HCT116 (cell line): ENCODE measurements around the gene SMYD3. TPM values are rescaled to one million over a fixed set of nuclear protein-coding genes. Genes with fewer than 3 reads are reported as not detected.

Source experiments
- ATAC-seq: fragments of 200-7000 bp; cut with Tn5 transposase; 2 replicates; pipeline ENCODE4 v1.9.1; 2020; ENCODE audit warnings: mild to moderate bottlenecking, moderate library complexity
- BruUV-seq: library from RNA; stranded (reverse); fragments of 400-500 nt; replicated peaks from 2 replicates; lab custom pipeline; 2021; lab: Mats Ljungman, UMichigan
- CTCF ChIA-PET: fragments of 300-600 bp; sonication (Branson Sonifier 250); formaldehyde crosslinking; loops from one replicate; lab custom pipeline; 2021; ENCODE audit warnings: antibody characterized with exemption; lab: Charles Lee
- POLR2A ChIA-PET: fragments of 300-600, 350-600 bp; sonication (Branson Sonifier 250); formaldehyde crosslinking; loops from one replicate; lab custom pipeline; 2021; ENCODE audit warnings: antibody characterized with exemption; lab: Charles Lee
- RAD21 ChIA-PET, 2 experiments: fragments of 300-600 bp; sonication (Branson Sonifier 250); formaldehyde crosslinking; loops; one replicate each; lab custom pipeline; 2023; ENCODE audit warnings: low total read pairs in 2 of 2; ENCODE audit not compliant: uncharacterized antibody in 2 of 2, unreplicated experiment in 2 of 2, low non-redundant PET in 1 of 2; lab: Charles Lee
- DNase-seq: peaks from one replicate; pipeline ENCODE4 v3.0.0-alpha.2; 2010; ENCODE audit warnings: low read depth, low spot score
- H2AFZ ChIP-seq: fragments of 200-600 bp; shearing (Covaris generic), sonication (generic); 2 replicates; pipeline ENCODE4 v1.6.1; 2017; ENCODE audit warnings: low read depth, mixed run types, mixed read lengths, antibody characterized with exemption, low read length; ENCODE audit not compliant: poor library complexity, severe bottlenecking
- H3K27ac ChIP-seq: 2 replicates; pipeline ENCODE4 v1.5.1; 2012; ENCODE audit warnings: low read depth, low read length
- H3K27me3 ChIP-seq: fragments of 200-600 bp; sonication (generic); 2 replicates; pipeline ENCODE4 v1.6.1; 2016; ENCODE audit warnings: mixed run types, low read length, mixed read lengths; ENCODE audit not compliant: insufficient read depth
- H3K36me3 ChIP-seq, 2 experiments: fragments of 200-500 bp in 1 of 2; fragments of 200-600 bp in 1 of 2; sonication (Bioruptor generic) in 1 of 2; sonication (generic) in 1 of 2; 2 replicates each; pipeline versions ENCODE4 v1.5.1 to v1.6.1; 2014 to 2016; ENCODE audit warnings: low read length in 2 of 2, inconsistent platforms in 1 of 2, mixed read lengths in 1 of 2, mixed run types in 1 of 2; ENCODE audit not compliant: insufficient read depth in 2 of 2, control insufficient read depth in 1 of 2
- H3K4me1 ChIP-seq, 2 experiments: fragments of 200-600 bp in 1 of 2; sonication (generic) in 1 of 2; 2 replicates each; pipeline versions ENCODE4 v1.5.1 to v1.6.1; 2012 to 2017; ENCODE audit warnings: low read length in 2 of 2, inconsistent platforms in 1 of 2, mild to moderate bottlenecking in 1 of 2, mixed read lengths in 1 of 2, mixed run types in 1 of 2, moderate library complexity in 1 of 2; ENCODE audit not compliant: insufficient read depth in 2 of 2, control insufficient read depth in 1 of 2
- H3K4me2 ChIP-seq: fragments of 200-600 bp; sonication (generic); 2 replicates; pipeline ENCODE4 v1.6.1; 2017; ENCODE audit warnings: mixed run types, low read length, mixed read lengths
- H3K4me3 ChIP-seq, 2 experiments: fragments of 200-600 bp in 1 of 2; sonication (generic) in 1 of 2; replicated peaks in 1 of 2; 2 replicates each; pipeline ENCODE4 v1.5.1; 2011 to 2016; ENCODE audit warnings: low read length in 2 of 2, control low read depth in 1 of 2, low read depth in 1 of 2, mild to moderate bottlenecking in 1 of 2, mixed read lengths in 1 of 2, mixed run types in 1 of 2
- H3K79me2 ChIP-seq: fragments of 200-600 bp; sonication (generic); 2 replicates; pipeline ENCODE4 v1.6.1; 2017; ENCODE audit warnings: mild to moderate bottlenecking, mixed run types, low read length, moderate library complexity, mixed read lengths; ENCODE audit not compliant: insufficient read depth
- H3K9ac ChIP-seq: fragments of 200-600 bp; sonication (generic); 2 replicates; pipeline ENCODE4 v1.6.1; 2016; ENCODE audit warnings: low read length, mixed read lengths
- H3K9me2 ChIP-seq: fragments of 200-600 bp; sonication (generic), shearing (Covaris generic); 2 replicates; pipeline ENCODE4 v1.6.1; 2017; ENCODE audit warnings: mixed run types, mild to moderate bottlenecking, moderate library complexity; ENCODE audit not compliant: insufficient read depth
- H3K9me3 ChIP-seq, 2 experiments: fragments of 200-500 bp in 1 of 2; fragments of 200-600 bp in 1 of 2; sonication (Bioruptor generic) in 1 of 2; sonication (generic) in 1 of 2; 2 replicates each; pipeline ENCODE4 v1.6.1; 2014 to 2017; ENCODE audit warnings: low read length in 2 of 2, mixed read lengths in 2 of 2, inconsistent platforms in 1 of 2, low read depth in 1 of 2, mild to moderate bottlenecking in 1 of 2, mixed run types in 1 of 2, moderate library complexity in 1 of 2; ENCODE audit not compliant: control insufficient read depth in 1 of 2, insufficient read depth in 1 of 2
- H4K20me1 ChIP-seq: fragments of 200-600 bp; sonication (generic), shearing (Covaris generic); 2 replicates; pipeline ENCODE4 v1.6.1; 2017; ENCODE audit warnings: mixed run types, mild to moderate bottlenecking, moderate library complexity; ENCODE audit not compliant: insufficient read depth
- CBX3 ChIP-seq: IDR thresholded peaks from 2 replicates; pipeline ENCODE4 v1.6.1; 2012; ENCODE audit warnings: low read depth
- CEBPB ChIP-seq: IDR thresholded peaks from 2 replicates; pipeline ENCODE4 v1.6.1; 2012; ENCODE audit warnings: low read depth
- EGR1 ChIP-seq: IDR thresholded peaks from 2 replicates; pipeline ENCODE4 v1.6.1; 2012; ENCODE audit warnings: low read depth
- EZH2 ChIP-seq: fragments of 200-600 bp; sonication (generic); IDR thresholded peaks from 2 replicates; pipeline ENCODE4 v1.6.1; 2017; ENCODE audit warnings: antibody characterized with exemption, mixed run types
- EZH2phosphoT487 ChIP-seq: fragments of 200-600 bp; IDR thresholded peaks from 2 replicates; pipeline ENCODE4 v1.6.1; 2018; ENCODE audit warnings: antibody characterized with exemption, borderline replicate concordance
- FOSL1 ChIP-seq: IDR thresholded peaks from 2 replicates; pipeline ENCODE4 v1.6.1; 2012; ENCODE audit warnings: low read depth
- JUND ChIP-seq: IDR thresholded peaks from 2 replicates; pipeline ENCODE4 v1.6.1; 2012
- POLR2A ChIP-seq: IDR thresholded peaks from 2 replicates; pipeline ENCODE4 v1.7.0; 2011; ENCODE audit warnings: borderline replicate concordance; ENCODE audit not compliant: insufficient read depth, insufficient read length; ENCODE audit errors: extremely low read depth
- POLR2AphosphoS5 ChIP-seq: IDR thresholded peaks from 2 replicates; pipeline ENCODE4 v1.6.1; 2011; ENCODE audit warnings: mild to moderate bottlenecking, low read depth, low read length, moderate library complexity
- RAD21 ChIP-seq: IDR thresholded peaks from 2 replicates; pipeline ENCODE4 v1.6.1; 2012; ENCODE audit warnings: low read depth, mild to moderate bottlenecking
- REST ChIP-seq: IDR thresholded peaks from 2 replicates; pipeline ENCODE4 v1.6.1; 2012; ENCODE audit warnings: low read depth
- SIN3A ChIP-seq: IDR thresholded peaks from 2 replicates; pipeline ENCODE4 v1.6.1; 2012; ENCODE audit warnings: low read depth
- SP1 ChIP-seq: IDR thresholded peaks from 2 replicates; pipeline ENCODE4 v1.6.1; 2012; ENCODE audit warnings: low read depth
- TCF7L2 ChIP-seq: IDR thresholded peaks from 2 replicates; pipeline ENCODE4 v1.7.0; 2011; ENCODE audit warnings: borderline replicate concordance, inconsistent platforms; ENCODE audit not compliant: insufficient read depth, insufficient read length; ENCODE audit errors: extremely low read depth
- ZNF274 ChIP-seq: fragments of 200-500 bp; sonication (Bioruptor generic); IDR thresholded peaks from 2 replicates; pipeline ENCODE4 v1.6.1; 2014; ENCODE audit warnings: mild to moderate bottlenecking, low read depth, low read length, inconsistent platforms
- intact Hi-C: fragments of 100-400 bp; cut with micrococcal nuclease; formaldehyde crosslinking; loops from 2 replicates; pipeline ENCODE4 v1.10.0; 2022
- total RNA-seq: library from RNA; stranded (reverse); gene quantifications from one replicate; pipeline ENCODE4 v1.2.1, GENCODE V29; 2021; ENCODE audit not compliant: unreplicated experiment
- TF ChIP-seq, protein P1 (sequence below): IDR thresholded peaks from 2 replicates; pipeline ENCODE4 v1.6.1; 2012
- TF ChIP-seq, protein P2 (sequence below): IDR thresholded peaks from 2 replicates; pipeline ENCODE4 v1.6.1; 2011; ENCODE audit warnings: mild to moderate bottlenecking, low read length, moderate library complexity; ENCODE audit not compliant: insufficient replicate concordance; ENCODE audit errors: extremely low read depth
- TF ChIP-seq, protein P3 (sequence below), 3 experiments: fragments of 200-600 bp in 1 of 3; sonication (generic) in 1 of 3; IDR thresholded peaks in 2 of 3; conservative IDR thresholded peaks in 1 of 3; 2 replicates each; pipeline ENCODE4 v1.5.1; 2012 to 2017; ENCODE audit warnings: low read depth in 2 of 3, low read length in 2 of 3, antibody characterized with exemption in 1 of 3, borderline replicate concordance in 1 of 3, control low read depth in 1 of 3, mild to moderate bottlenecking in 1 of 3, mixed read lengths in 1 of 3, mixed run types in 1 of 3, moderate library complexity in 1 of 3; ENCODE audit not compliant: insufficient read depth in 1 of 3

The SMYD3 gene
- total RNA-seq, 1 experiment from 2014 or later, result 33.6 TPM

- H3K9ac ChIP-seq, result no peak overlapping the region
- no peak for TF ChIP-seq EGR1
- TF ChIP-seq EZH2, result no peak
- TF ChIP-seq SIN3A, result no peak
- no peak for TF ChIP-seq RAD21
- TF ChIP-seq SP1, result no peak
- no peak for TF ChIP-seq ZNF274
- TF ChIP-seq CEBPB, result no peak
- TF ChIP-seq, protein P1, sequence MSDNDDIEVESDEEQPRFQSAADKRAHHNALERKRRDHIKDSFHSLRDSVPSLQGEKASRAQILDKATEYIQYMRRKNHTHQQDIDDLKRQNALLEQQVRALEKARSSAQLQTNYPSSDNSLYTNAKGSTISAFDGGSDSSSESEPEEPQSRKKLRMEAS, result no peak
- no peak for TF ChIP-seq FOSL1
- no peak for TF ChIP-seq EZH2phosphoT487
- TF ChIP-seq, protein P2, sequence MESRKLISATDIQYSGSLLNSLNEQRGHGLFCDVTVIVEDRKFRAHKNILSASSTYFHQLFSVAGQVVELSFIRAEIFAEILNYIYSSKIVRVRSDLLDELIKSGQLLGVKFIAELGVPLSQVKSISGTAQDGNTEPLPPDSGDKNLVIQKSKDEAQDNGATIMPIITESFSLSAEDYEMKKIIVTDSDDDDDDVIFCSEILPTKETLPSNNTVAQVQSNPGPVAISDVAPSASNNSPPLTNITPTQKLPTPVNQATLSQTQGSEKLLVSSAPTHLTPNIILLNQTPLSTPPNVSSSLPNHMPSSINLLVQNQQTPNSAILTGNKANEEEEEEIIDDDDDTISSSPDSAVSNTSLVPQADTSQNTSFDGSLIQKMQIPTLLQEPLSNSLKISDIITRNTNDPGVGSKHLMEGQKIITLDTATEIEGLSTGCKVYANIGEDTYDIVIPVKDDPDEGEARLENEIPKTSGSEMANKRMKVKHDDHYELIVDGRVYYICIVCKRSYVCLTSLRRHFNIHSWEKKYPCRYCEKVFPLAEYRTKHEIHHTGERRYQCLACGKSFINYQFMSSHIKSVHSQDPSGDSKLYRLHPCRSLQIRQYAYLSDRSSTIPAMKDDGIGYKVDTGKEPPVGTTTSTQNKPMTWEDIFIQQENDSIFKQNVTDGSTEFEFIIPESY, result no peak
- no peak for TF ChIP-seq POLR2A
- TF ChIP-seq POLR2AphosphoS5, result no peak
- TF ChIP-seq REST, result no peak
- TF ChIP-seq, protein P3, sequence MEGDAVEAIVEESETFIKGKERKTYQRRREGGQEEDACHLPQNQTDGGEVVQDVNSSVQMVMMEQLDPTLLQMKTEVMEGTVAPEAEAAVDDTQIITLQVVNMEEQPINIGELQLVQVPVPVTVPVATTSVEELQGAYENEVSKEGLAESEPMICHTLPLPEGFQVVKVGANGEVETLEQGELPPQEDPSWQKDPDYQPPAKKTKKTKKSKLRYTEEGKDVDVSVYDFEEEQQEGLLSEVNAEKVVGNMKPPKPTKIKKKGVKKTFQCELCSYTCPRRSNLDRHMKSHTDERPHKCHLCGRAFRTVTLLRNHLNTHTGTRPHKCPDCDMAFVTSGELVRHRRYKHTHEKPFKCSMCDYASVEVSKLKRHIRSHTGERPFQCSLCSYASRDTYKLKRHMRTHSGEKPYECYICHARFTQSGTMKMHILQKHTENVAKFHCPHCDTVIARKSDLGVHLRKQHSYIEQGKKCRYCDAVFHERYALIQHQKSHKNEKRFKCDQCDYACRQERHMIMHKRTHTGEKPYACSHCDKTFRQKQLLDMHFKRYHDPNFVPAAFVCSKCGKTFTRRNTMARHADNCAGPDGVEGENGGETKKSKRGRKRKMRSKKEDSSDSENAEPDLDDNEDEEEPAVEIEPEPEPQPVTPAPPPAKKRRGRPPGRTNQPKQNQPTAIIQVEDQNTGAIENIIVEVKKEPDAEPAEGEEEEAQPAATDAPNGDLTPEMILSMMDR (IDR thresholded peaks at IDR 0.05 in 2 of 3, conservative IDR thresholded peaks at IDR 0.05 in 1 of 3; ENCODE audit: borderline replicate concordance in 1 of 3, insufficient read depth in 1 of 3, low read depth in 2 of 3, low read length in 2 of 3), result no peak
- TF ChIP-seq JUND, result no peak
- no peak for TF ChIP-seq TCF7L2
- TF ChIP-seq CBX3, result no peak
- ChIA-PET CTCF (no interaction called here), RAD21 (no interaction called here), POLR2A (no interaction called here)
- H3K4me1 ChIP-seq, result no peaks in the 10 kb centered on the region
- H3K27me3 ChIP-seq, result no peaks in the 10 kb centered on the region
- H3K9me3 ChIP-seq, result no peaks in the 10 kb centered on the region
- no peak overlapping the region for H3K27ac ChIP-seq
- H3K4me3 ChIP-seq, result no peak overlapping the region
- no peak overlapping the region for H2AFZ ChIP-seq
- BruUV-seq, result no TSS peak
- DNase-seq (no peak), ATAC-seq (no peak)
- H3K79me2 ChIP-seq, result no peaks in the 10 kb centered on the region
- no peaks in the 10 kb centered on the region for H3K36me3 ChIP-seq
- H3K9me2 ChIP-seq, result no peaks in the 10 kb centered on the region
- intact Hi-C loops, result no loop called here
- no peak overlapping the region for H3K4me2 ChIP-seq
- H4K20me1 ChIP-seq, result no peaks in the 10 kb centered on the region
Measured at GRCh38 chr1:246096356-246096755, 410.7 kb downstream of the SMYD3 start.
